Heart left ventricle (tissue), 13 donors: ENCODE measurements around the gene ZCCHC7.

Experiments used
- POLR2A ChIP-seq, 2 donors: fragments of 450-650 bp; IDR thresholded peaks; one replicate each; pipeline ENCODE4 v1.6.1; 2017; ENCODE audit warnings: antibody characterized with exemption in 2 of 2, mild to moderate bottlenecking in 2 of 2, moderate library complexity in 2 of 2
- TF ChIP-seq, protein P1 (sequence below), 12 donors: fragments of 200-600 bp; sonication (generic) in 4 of 12; IDR thresholded peaks; one replicate each; pipeline versions ENCODE4 v1.5.0 to v1.8.0; 2018 to 2022; ENCODE audit warnings: antibody characterized with exemption in 12 of 12, mild to moderate bottlenecking in 5 of 12
- donor health status: ischemic (EF 13 %, LVEDD 7.1; RV severe dilation, severe dysfunction).
- donor health status: DM: no; HTN: yes; CAD: no.
- donor health status: DM: no; HTN: no; CAD: no.
- donor health status: ischemic (EF 25% LVEDD 6.9; RV normal size, moderate dysfunction).
- donor health status: ischemic (EF 25% LVEDD 5.7; RV mildly dilated, moderate dysfunction).
- donor health status: ischemic (EF 35%, LVEDD 5.7; RV mildly dilated, moderate dysfunction).
- donor health status: nonischemic (EF 11% LVEDD 7.7; RV severe dilation, severe dysfunction).
- donor health status: DM: yes; HTN: yes; CAD: no.
- donor health status: PGD.
- donor health status: ischemic (EF 29% LVEDD 5.4; RV normal size, mild dysfunction).
- donor health status: nonischemic (EF 23%, LVEDD 6.1; RV moderate dilation, normal function).

DNA sequence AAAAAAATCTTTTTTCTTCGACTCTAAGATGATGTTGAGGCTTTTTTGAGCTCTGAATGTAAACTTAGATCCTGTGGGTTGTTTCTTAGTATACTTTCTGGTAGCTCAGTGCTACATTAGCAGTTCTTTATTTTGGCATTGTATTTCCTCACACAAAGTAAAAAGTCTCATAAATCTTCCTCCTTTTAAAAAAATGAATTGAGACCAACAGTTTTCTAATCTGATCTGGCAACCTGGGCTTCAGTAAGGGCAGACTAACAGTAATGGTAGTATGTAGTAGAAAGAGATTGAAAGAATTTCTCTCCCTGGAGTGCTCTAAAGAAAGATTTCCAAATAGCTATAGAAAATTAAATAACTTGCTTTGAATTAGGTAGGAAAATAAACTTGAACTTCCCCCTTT, 31.4 kb downstream of the ZCCHC7 start:
- no peak for TF ChIP-seq POLR2A (IDR thresholded peaks at IDR 0.05)
- TF ChIP-seq, protein P1, sequence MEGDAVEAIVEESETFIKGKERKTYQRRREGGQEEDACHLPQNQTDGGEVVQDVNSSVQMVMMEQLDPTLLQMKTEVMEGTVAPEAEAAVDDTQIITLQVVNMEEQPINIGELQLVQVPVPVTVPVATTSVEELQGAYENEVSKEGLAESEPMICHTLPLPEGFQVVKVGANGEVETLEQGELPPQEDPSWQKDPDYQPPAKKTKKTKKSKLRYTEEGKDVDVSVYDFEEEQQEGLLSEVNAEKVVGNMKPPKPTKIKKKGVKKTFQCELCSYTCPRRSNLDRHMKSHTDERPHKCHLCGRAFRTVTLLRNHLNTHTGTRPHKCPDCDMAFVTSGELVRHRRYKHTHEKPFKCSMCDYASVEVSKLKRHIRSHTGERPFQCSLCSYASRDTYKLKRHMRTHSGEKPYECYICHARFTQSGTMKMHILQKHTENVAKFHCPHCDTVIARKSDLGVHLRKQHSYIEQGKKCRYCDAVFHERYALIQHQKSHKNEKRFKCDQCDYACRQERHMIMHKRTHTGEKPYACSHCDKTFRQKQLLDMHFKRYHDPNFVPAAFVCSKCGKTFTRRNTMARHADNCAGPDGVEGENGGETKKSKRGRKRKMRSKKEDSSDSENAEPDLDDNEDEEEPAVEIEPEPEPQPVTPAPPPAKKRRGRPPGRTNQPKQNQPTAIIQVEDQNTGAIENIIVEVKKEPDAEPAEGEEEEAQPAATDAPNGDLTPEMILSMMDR (IDR thresholded peaks at IDR 0.05) = no peak
